NOMO-1 (cell line): ENCODE data around the gene NPSR1.
"Not testable (repeated sequence)": the region's sequence is repeated elsewhere in the genome, so short reads cannot be mapped to it uniquely, and the experiment has no call there.

Experiments
- DNase-seq, 2 experiments: peaks; one replicate each; lab custom pipeline; 2025; ENCODE audit not compliant: unreplicated experiment in 2 of 2; lab: John Stamatoyannopoulos, UW

Gene NPSR1

GRCh38 chr7:34756691-34757090 lies 98.7 kb downstream of the NPSR1 start:
- no peak for DNase-seq

GRCh38 chr7:34757570-34758110 lies 99.6 kb downstream of the NPSR1 start:
- DNase-seq, result no peak

- peak; percentile 39 to 62 for DNase-seq
These were observed 100.1 kb downstream of the NPSR1 start for GRCh38 chr7:34758111-34758601.

- peak in 1 of 2 experiments; percentile 29 for DNase-seq
These were observed 101.6 kb downstream of the NPSR1 start for GRCh38 chr7:34759477-34760125.

GRCh38 chr7:34760271-34760670 lies 102.3 kb downstream of the NPSR1 start:
- DNase-seq, result no peak

- DNase-seq, result peak in 1 of 2 experiments; percentile 46
These were observed 103.2 kb downstream of the NPSR1 start for GRCh38 chr7:34761206-34761605.

- DNase-seq, result peak; percentile 59 to 68
These were observed 103.6 kb downstream of the NPSR1 start for GRCh38 chr7:34761627-34762026.

GRCh38 chr7:34762764-34763163 lies 104.7 kb downstream of the NPSR1 start:
- DNase-seq, result no peak

GRCh38 chr7:34772296-34772938 lies 114.4 kb downstream of the NPSR1 start:
- DNase-seq, result no peak

GRCh38 chr7:34776748-34777358 lies 118.8 kb downstream of the NPSR1 start:
- DNase-seq, result no peak

GRCh38 chr7:34780546-34780945 lies 122.5 kb downstream of the NPSR1 start:
- no peak for DNase-seq

GRCh38 chr7:34787586-34787985 lies 129.6 kb downstream of the NPSR1 start:
- DNase-seq, result no peak

- no peak for DNase-seq
These were observed 148.8 kb downstream of the NPSR1 start for GRCh38 chr7:34806831-34807230.

GRCh38 chr7:34807548-34808340 lies 149.7 kb downstream of the NPSR1 start:
- DNase-seq, result peak; percentile 21 to 72

- not testable (repeated sequence) for DNase-seq
These were observed 156.3 kb downstream of the NPSR1 start for GRCh38 chr7:34814203-34814842.

GRCh38 chr7:34821932-34822558 lies 164.0 kb downstream of the NPSR1 start:
- no peak for DNase-seq

GRCh38 chr7:34823650-34824258 lies 165.7 kb downstream of the NPSR1 start:
- DNase-seq, result peak in 1 of 2 experiments; percentile 2

- DNase-seq, result no peak
These were observed 167.2 kb downstream of the NPSR1 start for GRCh38 chr7:34825221-34825620.

GRCh38 chr7:34830390-34830789 lies 172.4 kb downstream of the NPSR1 start:
- DNase-seq, result no peak
